HG03378 (cell line): Measurements from ENCODE around the gene SLC18B1.

Source experiments
- ATAC-seq: cut with Tn5 transposase; IDR thresholded peaks from one replicate; pipeline ENCODE4 v1.9.1; 2021; ENCODE audit warnings: mild to moderate bottlenecking, moderate library complexity; ENCODE audit not compliant: unreplicated experiment

The SLC18B1 gene

GRCh38 chr6:132748446-132748845 lies 50.0 kb downstream of the SLC18B1 start:
- no peak for ATAC-seq

GRCh38 chr6:132746048-132746447 lies 52.4 kb downstream of the SLC18B1 start:
- ATAC-seq, result no peak

GRCh38 chr6:132742495-132742894 lies 55.9 kb downstream of the SLC18B1 start:
- ATAC-seq, result no peak

- no peak for ATAC-seq
These were observed 57.2 kb downstream of the SLC18B1 start for GRCh38 chr6:132741281-132741680.

- ATAC-seq, result no peak
These were observed 62.2 kb downstream of the SLC18B1 start for GRCh38 chr6:132736239-132736638.

GRCh38 chr6:132734694-132735236 lies 63.7 kb downstream of the SLC18B1 start:
- no peak for ATAC-seq

- no peak for ATAC-seq
These were observed 64.6 kb downstream of the SLC18B1 start for GRCh38 chr6:132733814-132734213.

GRCh38 chr6:132733283-132733682 lies 65.2 kb downstream of the SLC18B1 start:
- no peak for ATAC-seq

GRCh38 chr6:132731086-132731485 lies 67.4 kb downstream of the SLC18B1 start:
- no peak for ATAC-seq

GRCh38 chr6:132730560-132730959 lies 67.9 kb downstream of the SLC18B1 start:
- ATAC-seq, result no peak

- ATAC-seq, result no peak
These were observed 69.8 kb downstream of the SLC18B1 start for GRCh38 chr6:132728616-132729015.

GRCh38 chr6:132726608-132726975 lies 71.8 kb downstream of the SLC18B1 start:
- no peak for ATAC-seq

GRCh38 chr6:132725947-132726607 lies 72.4 kb downstream of the SLC18B1 start:
- peak; percentile 80 for ATAC-seq

GRCh38 chr6:132725471-132725870 lies 73.0 kb downstream of the SLC18B1 start:
- no peak for ATAC-seq

GRCh38 chr6:132719736-132720448 lies 78.5 kb downstream of the SLC18B1 start:
- ATAC-seq, result no peak
